Measurements from ENCODE around the gene EYS.

GRCh38 chr6:64104051-64104450, 1603.0 kb downstream of the EYS start:
- TF ChIP-seq CTCF (IDR thresholded peaks at IDR 0.05; ENCODE audit: low read depth, low read length, poor library complexity, severe bottlenecking) (no peak), EZH2phosphoT487 (IDR thresholded peaks at IDR 0.05; ENCODE audit: borderline replicate concordance, low read length) (no peak)
